Prostate gland (tissue), 2 donors: Measurements from ENCODE around the gene SPECC1. TPM values are rescaled to one million over a fixed set of nuclear protein-coding genes. Genes with fewer than 3 reads are reported as not detected.

Experiments
- DNase-seq: peaks from one replicate; pipeline ENCODE4 v3.0.0-alpha.2; 2019; ENCODE audit warnings: low spot score
- H3K27ac ChIP-seq, 2 donors: fragments of 200-600 bp; sonication (generic); 2 replicates each; pipeline ENCODE4 v1.5.1; 2017 to 2019
- H3K27me3 ChIP-seq: fragments of 200-600 bp; sonication (generic); replicated peaks from 2 replicates; pipeline ENCODE4 v1.5.1; 2019; ENCODE audit not compliant: insufficient read depth
- H3K36me3 ChIP-seq, 2 donors: fragments of 200-600 bp; sonication (generic); 1 replicate in 1 of 2; 2 replicates in 1 of 2; pipeline versions ENCODE4 v1.5.1 to v1.8.1; 2017 to 2019
- H3K4me1 ChIP-seq: fragments of 200-600 bp; sonication (generic); replicated peaks from 2 replicates; pipeline ENCODE4 v1.5.1; 2019
- H3K4me3 ChIP-seq, 2 donors: fragments of 200-600 bp; sonication (generic); 2 replicates each; pipeline ENCODE4 v1.5.1; 2017 to 2019
- H3K9me3 ChIP-seq: fragments of 200-600 bp; sonication (generic); 2 replicates; pipeline ENCODE4 v1.5.1; 2017
- POLR2A ChIP-seq: fragments of 450-650 bp; IDR thresholded peaks from one replicate; pipeline ENCODE4 v1.6.1; 2016; ENCODE audit warnings: antibody characterized with exemption, mild to moderate bottlenecking
- POLR2AphosphoS5 ChIP-seq: sonication (generic); formaldehyde crosslinking; IDR thresholded peaks from one replicate; pipeline ENCODE4 v1.6.1; 2017; ENCODE audit warnings: antibody characterized with exemption
- WGBS: methylation state at CpG from one replicate; pipeline ENCODE4 v1.1.5; 2018; 5-methylcytosine and 5-hydroxymethylcytosine counted together
- intact Hi-C: fragments of 100-400 bp; cut with DNase I; formaldehyde crosslinking; loops from one replicate; pipeline ENCODE4 v1.14.2; 2022
- total RNA-seq, 2 donors: library from RNA; depleted of rRNA; stranded (reverse); fragments of >200 nt; gene quantifications; one replicate each; pipeline ENCODE4 v1.1.0, GENCODE V29; 2016
- TF ChIP-seq, protein P1 (sequence below), 4 experiments: fragments of 200-600 bp in 2 of 4; fragments of 450-650 bp in 2 of 4; sonication (generic) in 2 of 4; IDR thresholded peaks; 1 replicate in 3 of 4; 2 replicates in 1 of 4; pipeline ENCODE4 v1.5.1; 2016 to 2019; ENCODE audit warnings: antibody characterized with exemption in 4 of 4, mild to moderate bottlenecking in 2 of 4, moderate library complexity in 2 of 4

Gene SPECC1
- total RNA-seq, 2 donors from 2014 or later: 29.7 to 85.5 TPM

- TF ChIP-seq, protein P1, sequence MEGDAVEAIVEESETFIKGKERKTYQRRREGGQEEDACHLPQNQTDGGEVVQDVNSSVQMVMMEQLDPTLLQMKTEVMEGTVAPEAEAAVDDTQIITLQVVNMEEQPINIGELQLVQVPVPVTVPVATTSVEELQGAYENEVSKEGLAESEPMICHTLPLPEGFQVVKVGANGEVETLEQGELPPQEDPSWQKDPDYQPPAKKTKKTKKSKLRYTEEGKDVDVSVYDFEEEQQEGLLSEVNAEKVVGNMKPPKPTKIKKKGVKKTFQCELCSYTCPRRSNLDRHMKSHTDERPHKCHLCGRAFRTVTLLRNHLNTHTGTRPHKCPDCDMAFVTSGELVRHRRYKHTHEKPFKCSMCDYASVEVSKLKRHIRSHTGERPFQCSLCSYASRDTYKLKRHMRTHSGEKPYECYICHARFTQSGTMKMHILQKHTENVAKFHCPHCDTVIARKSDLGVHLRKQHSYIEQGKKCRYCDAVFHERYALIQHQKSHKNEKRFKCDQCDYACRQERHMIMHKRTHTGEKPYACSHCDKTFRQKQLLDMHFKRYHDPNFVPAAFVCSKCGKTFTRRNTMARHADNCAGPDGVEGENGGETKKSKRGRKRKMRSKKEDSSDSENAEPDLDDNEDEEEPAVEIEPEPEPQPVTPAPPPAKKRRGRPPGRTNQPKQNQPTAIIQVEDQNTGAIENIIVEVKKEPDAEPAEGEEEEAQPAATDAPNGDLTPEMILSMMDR (IDR thresholded peaks at IDR 0.05): no peak
- TF ChIP-seq POLR2AphosphoS5 (no peak), POLR2A (no peak)
- Histone ChIP-seq H3K9me3 (no peaks in the 10 kb centered on the region), H3K27ac (no peak overlapping the region), H3K36me3 (no peaks in the 10 kb centered on the region), H3K27me3 (no peaks in the 10 kb centered on the region), H3K4me1 (no peaks in the 10 kb centered on the region), H3K4me3 (no peak overlapping the region)
- no peak for DNase-seq
- intact Hi-C loops: no loop called here
- WGBS: 71% methylated on average over 6 of the region's 6 CpGs
Observed at GRCh38 chr17:20284570-20285295, 275.6 kb downstream of the SPECC1 start.

DNA sequence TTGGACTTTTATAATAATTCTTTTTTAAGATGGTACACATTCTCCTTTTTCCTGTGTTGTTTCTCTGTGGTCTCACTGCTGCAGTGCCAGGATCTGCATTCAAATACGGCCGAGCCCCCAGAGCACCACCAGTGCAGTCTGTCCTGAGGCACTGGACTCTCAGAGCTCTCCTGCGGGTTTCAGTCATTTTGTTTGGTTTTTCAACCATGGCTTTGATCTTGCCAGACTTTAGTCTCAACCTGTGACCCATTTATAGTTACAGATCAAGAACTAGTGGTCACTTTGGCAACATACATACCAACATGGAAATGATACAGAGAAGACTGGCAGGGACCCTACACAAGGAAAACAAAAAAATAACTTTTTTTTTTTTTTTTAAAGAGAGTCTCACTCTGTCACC, 280.8 kb downstream of the SPECC1 start:
- Histone ChIP-seq H3K4me1 (no peaks in the 10 kb centered on the region), H3K27ac (no peak overlapping the region), H3K27me3 (no peaks in the 10 kb centered on the region), H3K36me3 (no peaks in the 10 kb centered on the region), H3K4me3 (no peak overlapping the region), H3K9me3 (no peaks in the 10 kb centered on the region)
- 72% methylated on average over 3 of the region's 3 CpGs for WGBS
- DNase-seq: no peak
- intact Hi-C loops: no loop called here
- TF ChIP-seq, protein P1 (IDR thresholded peaks at IDR 0.05): no peak
- TF ChIP-seq POLR2A (no peak), POLR2AphosphoS5 (no peak)

GRCh38 chr17:20291853-20292252, 282.7 kb downstream of the SPECC1 start:
- no peaks in the 10 kb centered on the region for H3K9me3 ChIP-seq
- TF ChIP-seq POLR2AphosphoS5 (no peak), POLR2A (no peak)
- TF ChIP-seq, protein P1 (IDR thresholded peaks at IDR 0.05): no peak
- H3K4me3 ChIP-seq: no peak overlapping the region
- 23% methylated on average over 6 of the region's 6 CpGs for WGBS
- no peaks in the 10 kb centered on the region for H3K27me3 ChIP-seq
- DNase-seq: no peak
- intact Hi-C loops: no loop called here
- H3K27ac ChIP-seq: no peak overlapping the region
- H3K4me1 ChIP-seq: no peaks in the 10 kb centered on the region
- H3K36me3 ChIP-seq: no peaks in the 10 kb centered on the region

- no peaks in the 10 kb centered on the region for H3K9me3 ChIP-seq
- TF ChIP-seq, protein P1 (IDR thresholded peaks at IDR 0.05): no peak
- TF ChIP-seq POLR2A (no peak), POLR2AphosphoS5 (no peak)
- DNase-seq: no peak
- WGBS: 100% methylated on average over 2 of the region's 2 CpGs
- H3K27ac ChIP-seq: no peak overlapping the region
- intact Hi-C loops: no loop called here
- H3K4me1 ChIP-seq: no peaks in the 10 kb centered on the region
- no peaks in the 10 kb centered on the region for H3K27me3 ChIP-seq
- H3K4me3 ChIP-seq: no peak overlapping the region
- no peaks in the 10 kb centered on the region for H3K36me3 ChIP-seq
Observed at GRCh38 chr17:20293501-20293900, 284.3 kb downstream of the SPECC1 start.

DNA sequence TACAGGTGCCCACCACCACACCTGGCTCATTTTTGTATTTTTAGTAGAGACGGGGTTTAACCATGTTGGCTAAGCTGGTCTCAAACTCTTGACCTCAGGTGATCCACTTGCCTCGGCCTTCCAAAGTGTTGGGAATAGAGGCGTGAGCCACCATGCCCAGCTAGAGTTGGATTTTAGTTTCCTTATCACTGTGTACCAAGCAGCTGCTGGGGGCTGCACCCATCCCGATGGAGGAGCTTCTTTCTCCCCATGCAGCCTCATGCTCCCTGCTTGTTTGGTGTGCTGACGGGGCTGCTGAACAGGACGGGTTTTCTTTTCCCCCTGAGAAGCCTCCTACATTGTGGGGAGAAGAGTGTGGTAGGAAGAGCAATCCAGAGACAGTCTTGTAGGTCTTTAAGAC, 285.0 kb downstream of the SPECC1 start:
- no peak overlapping the region for H3K4me3 ChIP-seq
- WGBS: over 99% methylated on average over 6 of the region's 6 CpGs
- no peak for DNase-seq
- intact Hi-C loops: no loop called here
- H3K36me3 ChIP-seq: no peaks in the 10 kb centered on the region
- no peaks in the 10 kb centered on the region for H3K4me1 ChIP-seq
- no peak overlapping the region for H3K27ac ChIP-seq
- TF ChIP-seq, protein P1 (IDR thresholded peaks at IDR 0.05): no peak
- no peak for TF ChIP-seq POLR2A
- no peaks in the 10 kb centered on the region for H3K9me3 ChIP-seq
- no peaks in the 10 kb centered on the region for H3K27me3 ChIP-seq
